ENCODE data around the gene NFASC. TPM values are rescaled to one million over a fixed set of nuclear protein-coding genes. Genes with fewer than 3 reads are reported as not detected.

NFASC gene
- total and polyA plus RNA-seq, 2 experiments from 2014 or later = 0.75 to 2.2 TPM

GRCh38 chr1:204930155-204930523, 59.5 kb downstream of the NFASC start:
- Histone ChIP-seq H2AFZ (no peak overlapping the region), H3K79me2 (no peaks in the 10 kb centered on the region), H3K4me3 (no peak overlapping the region), H3K27me3 (peaks cover 6% of the 10 kb centered on the region), H3K9me2 (replicated peaks; ENCODE audit: insufficient read depth) (no peaks in the 10 kb centered on the region), H3K4me2 (no peak overlapping the region), H4K20me1 (ENCODE audit: insufficient read depth, poor library complexity, severe bottlenecking) (no peaks in the 10 kb centered on the region), H3K27ac (no peak overlapping the region), H3K36me3 (replicated peaks; ENCODE audit: insufficient read depth, low read depth) (no peaks in the 10 kb centered on the region), H3K4me1 (ENCODE audit: insufficient read depth) (no peaks in the 10 kb centered on the region), H3K9me3 (ENCODE audit: low read depth) (no peaks in the 10 kb centered on the region)
- no peak for DNase-seq (ENCODE audit: low spot score)
- no peak for TF ChIP-seq CTCF (IDR thresholded peaks at IDR 0.05; ENCODE audit: poor library complexity)
- TF ChIP-seq EZH2phosphoT487 (IDR thresholded peaks at IDR 0.05; ENCODE audit: low read depth, severe bottlenecking, unreplicated experiment) = no peak
- TF ChIP-seq EZH2 (IDR thresholded peaks at IDR 0.05; ENCODE audit: borderline replicate concordance) = no peak
- WGBS (ENCODE audit: low lambda C conversion rate, missing lambda C conversion rate) = 86% methylated on average over 3 of the region's 3 CpGs

- no peak overlapping the region for H2AFZ ChIP-seq
- TF ChIP-seq EZH2 (IDR thresholded peaks at IDR 0.05; ENCODE audit: borderline replicate concordance) = no peak
- WGBS (ENCODE audit: low lambda C conversion rate, missing lambda C conversion rate) = 88% methylated on average over 1 of the region's 1 CpG
- no peaks in the 10 kb centered on the region for H3K4me1 ChIP-seq (ENCODE audit: insufficient read depth)
- H3K36me3 ChIP-seq (replicated peaks; ENCODE audit: insufficient read depth, low read depth) = no peaks in the 10 kb centered on the region
- H3K4me3 ChIP-seq = no peak overlapping the region
- no peaks in the 10 kb centered on the region for H3K79me2 ChIP-seq
- no peak overlapping the region for H3K4me2 ChIP-seq
- no peaks in the 10 kb centered on the region for H3K9me3 ChIP-seq (ENCODE audit: low read depth)
- no peaks in the 10 kb centered on the region for H4K20me1 ChIP-seq (ENCODE audit: insufficient read depth, poor library complexity, severe bottlenecking)
- H3K27me3 ChIP-seq = peaks cover 6% of the 10 kb centered on the region
- DNase-seq (ENCODE audit: low spot score) = no peak
- H3K9me2 ChIP-seq (replicated peaks; ENCODE audit: insufficient read depth) = no peaks in the 10 kb centered on the region
- no peak overlapping the region for H3K27ac ChIP-seq
Observed at GRCh38 chr1:204931313-204931712, 60.7 kb downstream of the NFASC start.

GRCh38 chr1:204931768-204932572, 61.3 kb downstream of the NFASC start:
- TF ChIP-seq EZH2phosphoT487 (IDR thresholded peaks at IDR 0.05; ENCODE audit: low read depth, severe bottlenecking, unreplicated experiment) (no peak), CTCF (IDR thresholded peaks at IDR 0.05; ENCODE audit: poor library complexity) (no peak), EZH2 (IDR thresholded peaks at IDR 0.05; ENCODE audit: borderline replicate concordance) (no peak)
- Histone ChIP-seq H3K4me3 (no peak overlapping the region), H3K27me3 (peaks cover 6% of the 10 kb centered on the region), H3K36me3 (replicated peaks; ENCODE audit: insufficient read depth, low read depth) (no peaks in the 10 kb centered on the region), H4K20me1 (ENCODE audit: insufficient read depth, poor library complexity, severe bottlenecking) (no peaks in the 10 kb centered on the region), H3K4me1 (ENCODE audit: insufficient read depth) (no peaks in the 10 kb centered on the region), H3K79me2 (no peaks in the 10 kb centered on the region), H2AFZ (no peak overlapping the region), H3K4me2 (no peak overlapping the region), H3K9me3 (ENCODE audit: low read depth) (no peaks in the 10 kb centered on the region), H3K27ac (no peak overlapping the region), H3K9me2 (replicated peaks; ENCODE audit: insufficient read depth) (no peaks in the 10 kb centered on the region)
- WGBS (ENCODE audit: low lambda C conversion rate, missing lambda C conversion rate) = 85% methylated on average over 7 of the region's 7 CpGs
- no peak for DNase-seq (ENCODE audit: low spot score)

GRCh38 chr1:204932573-204932909, 61.9 kb downstream of the NFASC start:
- Histone ChIP-seq H3K9me3 (ENCODE audit: low read depth) (no peaks in the 10 kb centered on the region), H3K27ac (no peak overlapping the region), H3K36me3 (replicated peaks; ENCODE audit: insufficient read depth, low read depth) (no peaks in the 10 kb centered on the region), H3K4me1 (ENCODE audit: insufficient read depth) (no peaks in the 10 kb centered on the region), H4K20me1 (ENCODE audit: insufficient read depth, poor library complexity, severe bottlenecking) (no peaks in the 10 kb centered on the region), H3K27me3 (peaks cover 6% of the 10 kb centered on the region), H2AFZ (no peak overlapping the region), H3K4me2 (no peak overlapping the region), H3K9me2 (replicated peaks; ENCODE audit: insufficient read depth) (no peaks in the 10 kb centered on the region), H3K4me3 (no peak overlapping the region), H3K79me2 (no peaks in the 10 kb centered on the region)
- DNase-seq (ENCODE audit: low spot score) = no peak
- 53% methylated on average over 7 of the region's 7 CpGs for WGBS (ENCODE audit: low lambda C conversion rate, missing lambda C conversion rate)
- TF ChIP-seq EZH2phosphoT487 (IDR thresholded peaks at IDR 0.05; ENCODE audit: low read depth, severe bottlenecking, unreplicated experiment) = no peak

All from hepatocyte (in vitro differentiated cells).